GM12872 (cell line): ENCODE measurements around the gene DSC2.

ENCODE experiments used
- TF ChIP-seq, protein P1 (sequence below): IDR thresholded peaks from 3 replicates; pipeline ENCODE4 v1.5.1; 2011; ENCODE audit warnings: low read depth, mild to moderate bottlenecking, low read length, moderate library complexity; ENCODE audit not compliant: insufficient read depth

The DSC2 gene

DNA sequence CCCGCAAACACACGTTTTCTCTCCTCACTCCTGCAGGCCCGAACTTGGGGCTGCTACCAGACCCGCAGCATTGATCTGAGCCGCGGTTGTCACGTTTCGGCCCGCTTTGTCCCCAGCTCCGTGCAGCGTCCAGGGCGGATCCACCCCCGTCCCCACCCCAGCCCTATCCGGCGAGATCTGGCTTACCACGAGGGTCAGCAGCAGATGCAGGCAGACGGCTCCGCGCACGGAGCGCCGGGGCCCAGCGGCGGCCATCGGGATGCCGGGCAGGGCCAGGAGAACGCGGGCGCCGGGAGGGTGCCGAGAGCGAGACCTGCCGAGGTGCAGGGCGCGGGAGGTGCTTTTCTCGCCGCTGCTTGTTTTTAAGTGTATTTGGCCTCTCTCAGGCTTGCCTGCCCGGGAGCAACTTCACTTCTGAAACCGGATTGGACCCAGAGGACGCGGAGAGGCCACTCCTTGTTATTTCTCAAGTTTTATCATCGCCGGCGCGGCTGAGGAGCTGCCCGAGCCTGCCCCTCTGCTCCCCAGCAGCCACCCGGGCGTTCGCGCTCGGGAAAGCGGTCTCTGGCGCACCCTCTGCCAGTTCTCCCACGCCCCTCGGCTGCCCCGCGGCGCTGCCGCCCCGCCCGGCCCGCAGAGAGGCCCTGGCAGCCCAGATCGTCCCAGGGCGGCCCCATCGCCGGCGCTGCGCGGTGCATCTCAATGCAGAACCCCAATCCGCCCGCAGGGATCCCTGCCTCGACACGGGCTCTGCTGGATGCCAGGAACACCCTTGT, 59.6 kb downstream of the DSC2 start, which contains the start of gene DSC3:
Gene DSC3, minus strand, starts transcription at position 337 of the 776 bp plus-strand sequence. Its CDS starts 82 bp downstream, at position 255.
- TF ChIP-seq, protein P1, sequence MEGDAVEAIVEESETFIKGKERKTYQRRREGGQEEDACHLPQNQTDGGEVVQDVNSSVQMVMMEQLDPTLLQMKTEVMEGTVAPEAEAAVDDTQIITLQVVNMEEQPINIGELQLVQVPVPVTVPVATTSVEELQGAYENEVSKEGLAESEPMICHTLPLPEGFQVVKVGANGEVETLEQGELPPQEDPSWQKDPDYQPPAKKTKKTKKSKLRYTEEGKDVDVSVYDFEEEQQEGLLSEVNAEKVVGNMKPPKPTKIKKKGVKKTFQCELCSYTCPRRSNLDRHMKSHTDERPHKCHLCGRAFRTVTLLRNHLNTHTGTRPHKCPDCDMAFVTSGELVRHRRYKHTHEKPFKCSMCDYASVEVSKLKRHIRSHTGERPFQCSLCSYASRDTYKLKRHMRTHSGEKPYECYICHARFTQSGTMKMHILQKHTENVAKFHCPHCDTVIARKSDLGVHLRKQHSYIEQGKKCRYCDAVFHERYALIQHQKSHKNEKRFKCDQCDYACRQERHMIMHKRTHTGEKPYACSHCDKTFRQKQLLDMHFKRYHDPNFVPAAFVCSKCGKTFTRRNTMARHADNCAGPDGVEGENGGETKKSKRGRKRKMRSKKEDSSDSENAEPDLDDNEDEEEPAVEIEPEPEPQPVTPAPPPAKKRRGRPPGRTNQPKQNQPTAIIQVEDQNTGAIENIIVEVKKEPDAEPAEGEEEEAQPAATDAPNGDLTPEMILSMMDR: no peak

DNA sequence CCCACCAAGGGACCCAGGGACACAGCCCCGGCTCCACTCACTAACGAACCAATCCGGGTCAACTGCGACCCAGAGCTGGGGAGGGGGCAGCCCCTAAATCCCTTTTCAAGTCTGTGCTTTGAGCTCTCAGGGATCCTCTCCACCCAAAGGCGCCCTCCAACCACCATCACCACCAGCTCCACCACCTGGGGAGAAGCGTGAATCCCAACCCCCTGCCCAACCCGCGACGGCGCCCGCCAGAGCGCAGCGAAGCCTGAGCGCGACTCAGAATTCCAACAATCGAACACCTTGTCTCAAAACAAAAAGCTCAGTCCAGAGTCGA, 60.2 kb downstream of the DSC2 start:
- TF ChIP-seq, protein P1: no peak

DNA sequence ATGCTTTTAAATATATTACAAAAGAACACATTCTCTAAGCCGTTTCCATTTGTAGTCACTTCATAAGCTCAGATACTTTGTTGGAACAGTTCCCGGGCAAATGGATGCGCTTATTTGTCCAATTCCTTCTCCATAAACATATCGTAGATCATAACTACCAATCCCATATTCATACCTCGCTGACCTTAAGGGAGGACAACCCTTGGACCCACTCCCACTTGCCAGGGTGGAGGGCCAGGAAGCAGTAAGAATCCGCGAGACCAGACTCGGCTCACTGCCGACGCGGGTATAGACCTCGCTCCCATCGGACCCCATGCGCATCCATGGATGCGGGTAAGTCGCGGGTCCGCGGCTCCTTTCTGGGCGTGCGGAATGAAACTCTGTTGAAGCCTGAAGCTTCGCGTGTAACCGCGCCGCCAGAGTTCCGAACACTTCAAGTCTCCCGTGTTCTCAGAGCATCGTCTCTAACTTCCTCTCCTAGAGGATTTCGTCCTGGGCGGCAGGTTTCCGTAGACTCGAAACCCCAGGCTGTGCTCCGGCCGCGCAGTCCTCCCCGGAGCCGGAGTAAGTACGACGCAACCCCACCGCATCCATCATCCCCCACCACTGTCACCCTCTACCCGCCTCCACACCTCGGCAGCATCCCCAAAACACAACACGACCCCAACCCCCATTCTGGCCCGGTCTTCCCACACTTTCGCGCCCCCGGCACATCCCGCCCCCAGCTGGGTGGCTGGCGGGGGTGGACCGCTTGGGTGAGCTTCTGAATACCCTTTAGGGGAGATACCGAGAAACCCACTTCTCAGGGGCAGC, 60.7 kb downstream of the DSC2 start:
- TF ChIP-seq, protein P1: no peak

DNA sequence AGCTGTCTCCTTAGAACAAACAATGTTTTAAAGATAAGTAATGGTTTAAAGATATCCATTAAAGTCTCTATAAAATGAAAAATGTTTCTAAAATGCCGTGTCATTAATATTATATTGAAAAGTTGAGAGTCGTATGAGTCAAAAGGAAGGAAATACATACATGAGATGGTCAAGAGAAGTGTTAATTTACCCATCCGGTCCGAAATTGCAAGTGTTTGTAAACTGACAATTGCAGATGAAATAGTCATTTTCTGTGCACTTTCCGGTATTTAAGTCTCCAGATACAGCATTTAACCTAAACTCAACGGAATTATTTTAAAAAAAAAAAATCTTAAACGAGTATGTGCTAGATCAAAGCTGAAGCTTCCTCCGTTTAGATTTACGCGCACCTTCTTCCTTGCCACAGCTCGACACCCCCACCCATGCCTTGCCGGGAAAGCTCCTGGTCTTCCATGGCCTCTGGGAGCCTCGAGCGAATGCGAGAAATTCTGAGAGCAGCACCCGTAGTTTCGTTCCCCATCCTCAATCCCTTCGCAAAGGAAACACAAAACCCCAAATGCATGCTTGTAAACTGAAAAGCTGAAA, 61.4 kb downstream of the DSC2 start:
- TF ChIP-seq, protein P1: no peak

DNA sequence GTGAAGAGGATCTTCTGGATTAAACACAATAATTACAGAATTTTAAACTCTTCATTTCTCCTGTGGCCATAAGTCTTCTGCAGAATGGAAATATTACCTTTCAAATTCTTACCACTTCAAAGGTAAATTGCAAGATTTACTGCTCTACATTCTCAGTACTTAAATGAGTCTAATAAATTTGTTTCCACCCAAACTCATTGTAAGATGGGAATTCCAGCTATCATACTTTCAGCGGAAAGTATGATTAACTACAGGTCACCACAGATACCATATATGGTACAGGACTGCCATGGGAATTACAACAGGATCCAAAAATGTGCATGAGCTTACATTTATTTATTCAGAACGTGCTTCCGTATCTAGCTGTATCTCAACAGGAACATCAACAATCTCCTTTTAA, 62.8 kb downstream of the DSC2 start:
- TF ChIP-seq, protein P1: no peak

DNA sequence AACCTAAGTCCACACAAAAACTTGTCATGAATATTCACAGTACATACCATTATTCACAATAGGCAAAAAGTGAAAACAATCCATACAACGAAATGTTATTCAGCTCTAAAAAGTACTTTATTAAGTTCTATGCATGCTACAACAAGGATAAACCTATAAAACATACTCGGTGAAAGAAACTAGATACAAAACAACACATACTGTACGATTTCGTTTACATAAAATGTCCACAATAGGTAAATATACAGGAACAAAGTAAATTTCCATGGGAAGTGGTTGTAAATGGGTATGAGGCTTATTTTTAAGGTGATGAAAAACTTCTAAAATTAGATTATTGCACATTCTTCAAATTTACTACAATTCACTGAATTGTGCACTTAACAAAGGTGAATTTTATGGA, 67.7 kb downstream of the DSC2 start:
- TF ChIP-seq, protein P1: no peak

DNA sequence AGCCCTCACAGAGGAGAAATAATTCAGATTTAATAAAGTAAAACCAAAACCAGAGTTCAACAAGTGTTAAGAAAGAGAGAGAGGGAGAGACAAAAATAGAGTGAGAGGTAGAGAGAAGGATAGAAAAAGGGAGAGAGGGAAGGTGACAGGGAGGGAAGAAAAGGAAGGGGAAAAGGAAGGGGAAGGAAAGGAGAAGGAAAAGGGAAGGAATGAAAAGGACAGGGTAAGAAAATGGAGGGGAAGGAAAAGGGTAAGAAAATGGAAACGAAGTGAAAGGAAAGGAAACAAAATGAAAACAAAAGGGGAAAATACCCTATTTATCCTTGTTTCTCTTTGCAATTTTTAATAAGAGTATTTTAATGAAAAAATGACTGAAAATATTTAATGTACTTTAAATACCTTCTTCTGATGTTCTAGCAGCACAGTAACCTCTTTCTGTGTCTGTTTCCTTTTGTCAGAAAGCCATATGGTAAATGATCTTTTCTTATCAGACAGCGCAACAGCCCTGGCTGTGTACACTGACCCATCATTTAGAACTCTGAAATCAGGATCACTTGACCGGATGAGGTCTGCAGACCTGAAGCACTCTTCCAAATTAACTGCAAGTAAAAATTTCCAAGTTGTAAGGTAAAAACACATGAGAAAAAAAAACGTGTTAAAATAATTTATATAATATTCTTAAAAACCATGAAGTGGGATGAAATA, 71.5 kb downstream of the DSC2 start:
- TF ChIP-seq, protein P1: no peak
